SU-DHL-6 (cell line): ENCODE measurements around the gene NR1D2.

Experiments used
- CTCF ChIP-seq: fragments of 200-600 bp; sonication (generic); IDR thresholded peaks from one replicate; pipeline ENCODE4 v1.5.1; 2017; ENCODE audit warnings: antibody characterized with exemption, mild to moderate bottlenecking, low read length, moderate library complexity; ENCODE audit not compliant: insufficient read depth, poor library complexity, severe bottlenecking
- EZH2phosphoT487 ChIP-seq: fragments of 200-600 bp; sonication (generic), shearing (Covaris generic); conservative IDR thresholded peaks from 2 replicates; pipeline ENCODE4 v1.6.1; 2018; ENCODE audit warnings: mild to moderate bottlenecking, antibody characterized with exemption, low read length, moderate library complexity, mixed read lengths

- TF ChIP-seq CTCF (no peak), EZH2phosphoT487 (no peak)
Observed at GRCh38 chr3:24025805-24026204, 80.7 kb downstream of the NR1D2 start.
